GM21576 (cell line): ENCODE measurements around the gene SEL1L.
"Not testable (repeated sequence)": the region's sequence is repeated elsewhere in the genome, so short reads cannot be mapped to it uniquely, and the experiment has no call there.

Source experiments
- ATAC-seq: cut with Tn5 transposase; IDR thresholded peaks from one replicate; pipeline ENCODE4 v1.9.1; 2021; ENCODE audit warnings: mild to moderate bottlenecking, moderate library complexity; ENCODE audit not compliant: unreplicated experiment

The SEL1L gene

GRCh38 chr14:81529391-81529790, 4.3 kb downstream of the SEL1L start:
- no peak for ATAC-seq

- ATAC-seq: no peak
These were observed 8.5 kb downstream of the SEL1L start for GRCh38 chr14:81525129-81525528.

- peak; percentile 70 for ATAC-seq
These were observed 10.0 kb downstream of the SEL1L start for GRCh38 chr14:81523616-81524015.

- ATAC-seq: no peak
These were observed 10.6 kb downstream of the SEL1L start for GRCh38 chr14:81523016-81523415.

- no peak for ATAC-seq
These were observed 12.3 kb downstream of the SEL1L start for GRCh38 chr14:81521356-81521755.

GRCh38 chr14:81519200-81520011, 14.2 kb downstream of the SEL1L start:
- peak; percentile 70 for ATAC-seq

GRCh38 chr14:81517798-81518398, 15.8 kb downstream of the SEL1L start:
- no peak for ATAC-seq

- no peak for ATAC-seq
These were observed 16.5 kb downstream of the SEL1L start for GRCh38 chr14:81516986-81517797.

- ATAC-seq: not testable (repeated sequence)
These were observed 17.7 kb downstream of the SEL1L start for GRCh38 chr14:81515927-81516326.

GRCh38 chr14:81512826-81513225, 20.8 kb downstream of the SEL1L start:
- not testable (repeated sequence) for ATAC-seq

- no peak for ATAC-seq
These were observed 22.3 kb downstream of the SEL1L start for GRCh38 chr14:81511111-81511904.

- ATAC-seq: no peak
These were observed 23.7 kb downstream of the SEL1L start for GRCh38 chr14:81509838-81510452.

- no peak for ATAC-seq
These were observed 24.3 kb downstream of the SEL1L start for GRCh38 chr14:81509321-81509720.

GRCh38 chr14:81506487-81506886, 27.2 kb downstream of the SEL1L start:
- no peak for ATAC-seq

GRCh38 chr14:81504864-81505263, 28.8 kb downstream of the SEL1L start:
- no peak for ATAC-seq

- peak; percentile 2 for ATAC-seq
These were observed 47.9 kb downstream of the SEL1L start for GRCh38 chr14:81485781-81486180.

- peak; percentile 94 for ATAC-seq
These were observed 48.3 kb downstream of the SEL1L start for GRCh38 chr14:81485372-81485771.

GRCh38 chr14:81484120-81484519, 49.5 kb downstream of the SEL1L start:
- ATAC-seq: no peak

GRCh38 chr14:81480741-81481140, 52.9 kb downstream of the SEL1L start:
- ATAC-seq: no peak

GRCh38 chr14:81478446-81478845, 55.2 kb downstream of the SEL1L start:
- no peak for ATAC-seq
